Tibial nerve (tissue), 4 donors: Measurements from ENCODE around the gene TAMM41. TPM values are rescaled to one million over a fixed set of nuclear protein-coding genes. Genes with fewer than 3 reads are reported as not detected.
"Not testable (repeated sequence)": the region's sequence is repeated elsewhere in the genome, so short reads cannot be mapped to it uniquely, and the experiment has no call there.

ENCODE experiments used
- DNase-seq, 2 donors: peaks; one replicate each; pipeline ENCODE4 v3.0.0-alpha.2; 2019; ENCODE audit warnings: low spot score in 2 of 2
- H3K27ac ChIP-seq, 4 donors: fragments of 200-600 bp; sonication (generic) in 3 of 4; one replicate each; pipeline ENCODE4 v1.5.1; 2017 to 2019; ENCODE audit warnings: mild to moderate bottlenecking in 1 of 4
- H3K27me3 ChIP-seq, 2 donors: fragments of 200-600 bp; sonication (generic) in 1 of 2; one replicate each; pipeline versions ENCODE4 v1.5.1 to v1.6.0; 2017 to 2019
- H3K36me3 ChIP-seq, 3 donors: fragments of 200-600 bp; sonication (generic); one replicate each; pipeline ENCODE4 v1.5.1; 2018 to 2019
- H3K4me1 ChIP-seq, 4 donors: fragments of 200-600 bp; sonication (generic) in 3 of 4; one replicate each; pipeline ENCODE4 v1.5.1; 2017 to 2019
- H3K4me3 ChIP-seq, 4 donors: fragments of 200-600 bp; sonication (generic) in 3 of 4; one replicate each; pipeline ENCODE4 v1.5.1; 2017 to 2019; ENCODE audit warnings: mild to moderate bottlenecking in 1 of 4, moderate library complexity in 1 of 4
- H3K9me3 ChIP-seq, 4 donors: fragments of 200-600 bp; sonication (generic) in 3 of 4; one replicate each; pipeline ENCODE4 v1.5.1; 2017 to 2019
- CTCF ChIP-seq, 5 experiments: fragments of 200-600 bp in 3 of 5; fragments of 450-650 bp in 2 of 5; sonication (generic) in 3 of 5; IDR thresholded peaks; one replicate each; pipeline ENCODE4 v1.5.1; 2016 to 2019; ENCODE audit warnings: antibody characterized with exemption in 5 of 5, mild to moderate bottlenecking in 3 of 5, moderate library complexity in 2 of 5
- EP300 ChIP-seq, 2 donors: sonication (generic); formaldehyde crosslinking; IDR thresholded peaks; one replicate each; pipeline ENCODE4 v1.6.1; 2017; ENCODE audit warnings: antibody characterized with exemption in 2 of 2, mild to moderate bottlenecking in 1 of 2
- POLR2A ChIP-seq, 2 donors: fragments of 450-650 bp; IDR thresholded peaks; one replicate each; pipeline ENCODE4 v1.6.1; 2017; ENCODE audit warnings: antibody characterized with exemption in 2 of 2, mild to moderate bottlenecking in 2 of 2, moderate library complexity in 2 of 2
- WGBS, 2 donors: methylation state at CpG; one replicate each; pipeline ENCODE4 v1.1.5; 2018; 5-methylcytosine and 5-hydroxymethylcytosine counted together
- small RNA-seq: library from RNA; depleted of rRNA; stranded (forward); fragments of <200 nt; gene quantifications from one replicate; pipeline ENCODE3, GENCODE V24; 2016
- total RNA-seq, 4 donors: library from RNA; depleted of rRNA; stranded (reverse); fragments of >200 nt; gene quantifications; one replicate each; pipeline ENCODE4 v1.1.0, GENCODE V29; 2016

TAMM41 gene
- total RNA-seq, 4 donors from 2014 or later: 15.5 to 40.8 (median 25.5) TPM

- DNase-seq: no peak
- Histone ChIP-seq H3K9me3 (no peaks in the 10 kb centered on the region), H3K4me3 (no peak overlapping the region), H3K4me1 (no peaks in the 10 kb centered on the region), H3K27ac (no peak overlapping the region), H3K27me3 (no peaks in the 10 kb centered on the region), H3K36me3 (peaks cover 0 to 4% (median 0%) of the 10 kb centered on the region in 3 donors)
- 49 to 56% methylated on average over 12 of the region's 12 CpGs for WGBS, 2 donors
- TF ChIP-seq POLR2A (IDR thresholded peaks at IDR 0.05) (no peak), CTCF (IDR thresholded peaks at IDR 0.05) (no peak), EP300 (IDR thresholded peaks at IDR 0.05) (no peak)
Measured at GRCh38 chr3:11755276-11755675, 91.4 kb downstream of the TAMM41 start.

- H3K27me3 ChIP-seq, H3K4me3 ChIP-seq, H3K36me3 ChIP-seq, H3K4me1 ChIP-seq, DNase-seq, H3K9me3 ChIP-seq, H3K27ac ChIP-seq: not testable (repeated sequence)
- 81 to 84% methylated on average over 4 of the region's 4 CpGs for WGBS, 2 donors
Measured at GRCh38 chr3:11752254-11752653, 94.4 kb downstream of the TAMM41 start.

GRCh38 chr3:11748306-11748705, 98.4 kb downstream of the TAMM41 start:
- not testable (repeated sequence) for H3K36me3 ChIP-seq, H3K27ac ChIP-seq, H3K27me3 ChIP-seq, H3K4me1 ChIP-seq, H3K4me3 ChIP-seq, DNase-seq, H3K9me3 ChIP-seq
- WGBS, 2 donors: 78 to 80% methylated on average over 9 of the region's 9 CpGs

Small RNA genes lying within 50 kb of the gene (small RNA-seq; reads per million reads assigned to genes)
- not detected for gene CYCSP12

Other genes starting within 250 kb of the TAMM41 start
- gene VGLL4, start 203.0 kb downstream of the TAMM41 start, total RNA-seq: 100 to 1,000 TPM; 106 to 205 (median 110) TPM
- gene SYN2, start 157.5 kb upstream of the TAMM41 start, total RNA-seq: 10 to 100 TPM in 1 of 4 donors, 1 to 10 TPM in 3; 1.6 to 11.7 (median 1.8) TPM